CD14-positive monocyte (primary cell): ENCODE data around the gene IFFO2. TPM values are rescaled to one million over a fixed set of nuclear protein-coding genes. Genes with fewer than 3 reads are reported as not detected.

Experiments used
- DNase-seq, 3 donors: peaks; one replicate each; pipeline ENCODE4 v3.0.0-alpha.2; 2011 to 2022
- H2AFZ ChIP-seq: 2 replicates; pipeline ENCODE4 v1.6.0; 2012; ENCODE audit warnings: mild to moderate bottlenecking, low read depth, low read length, inconsistent platforms; ENCODE audit not compliant: insufficient read depth, poor library complexity, severe bottlenecking
- H3K27ac ChIP-seq, 2 donors: 1 replicate in 1 of 2; 2 replicates in 1 of 2; pipeline ENCODE4 v1.5.1; 2012 to 2013; ENCODE audit warnings: low read length in 2 of 2, control low read depth in 1 of 2, inconsistent platforms in 1 of 2, low read depth in 1 of 2, mild to moderate bottlenecking in 1 of 2
- H3K27me3 ChIP-seq, 2 donors: one replicate each; pipeline versions ENCODE4 v1.6.0 to v1.6.1; 2011 to 2013; ENCODE audit warnings: low read length in 2 of 2; ENCODE audit not compliant: control insufficient read depth in 2 of 2, insufficient read depth in 2 of 2
- H3K36me3 ChIP-seq, 2 donors: replicated peaks in 1 of 2; 1 replicate in 1 of 2; 2 replicates in 1 of 2; pipeline versions ENCODE4 v1.5.1 to v1.6.1; 2012 to 2013; ENCODE audit warnings: low read length in 2 of 2, control low read depth in 1 of 2, inconsistent platforms in 1 of 2, mild to moderate bottlenecking in 1 of 2; ENCODE audit not compliant: insufficient read depth in 2 of 2, control insufficient read depth in 1 of 2
- H3K4me1 ChIP-seq, 2 donors: 1 replicate in 1 of 2; 2 replicates in 1 of 2; pipeline versions ENCODE4 v1.5.1 to v1.6.1; 2012 to 2013; ENCODE audit warnings: low read length in 2 of 2, control low read depth in 1 of 2, inconsistent platforms in 1 of 2, mild to moderate bottlenecking in 1 of 2, moderate library complexity in 1 of 2; ENCODE audit not compliant: insufficient read depth in 2 of 2, control insufficient read depth in 1 of 2
- H3K4me2 ChIP-seq: replicated peaks from 2 replicates; pipeline ENCODE3; 2012; ENCODE audit warnings: low read length, moderate library complexity, mild to moderate bottlenecking; ENCODE audit not compliant: poor library complexity, severe bottlenecking; ENCODE audit errors: extremely low read depth
- H3K4me3 ChIP-seq, 3 experiments: fragments of 200-600 bp in 1 of 3; sonication (generic) in 1 of 3; replicated peaks in 1 of 3; 1 replicate in 2 of 3; 2 replicates in 1 of 3; pipeline ENCODE4 v1.5.1; 2011 to 2013; ENCODE audit warnings: low read length in 3 of 3, mild to moderate bottlenecking in 3 of 3, control low read depth in 2 of 3, low read depth in 2 of 3, inconsistent platforms in 1 of 3, moderate library complexity in 1 of 3
- H3K79me2 ChIP-seq: 2 replicates; pipeline ENCODE4 v1.6.0; 2012; ENCODE audit warnings: mild to moderate bottlenecking, control low read depth, inconsistent platforms, low read length, moderate library complexity; ENCODE audit not compliant: insufficient read depth
- H3K9ac ChIP-seq: 2 replicates; pipeline ENCODE4 v1.6.0; 2017; ENCODE audit warnings: low read length, mild to moderate bottlenecking; ENCODE audit not compliant: insufficient read depth, poor library complexity, severe bottlenecking
- H3K9me3 ChIP-seq, 2 donors: replicated peaks in 1 of 2; 1 replicate in 1 of 2; 2 replicates in 1 of 2; pipeline versions ENCODE4 v1.5.1 to v1.6.1; 2012 to 2013; ENCODE audit warnings: low read length in 2 of 2, control low read depth in 1 of 2; ENCODE audit not compliant: control insufficient read depth in 1 of 2, insufficient read depth in 1 of 2
- H4K20me1 ChIP-seq: 2 replicates; pipeline ENCODE4 v1.6.0; 2012; ENCODE audit warnings: mild to moderate bottlenecking, low read length, control low read depth, moderate library complexity; ENCODE audit not compliant: insufficient read depth
- H3K27ac Mint-ChIP-seq, 7 donors: one replicate each; pipeline ENCODE4 v1.8.0; 2020; ENCODE audit warnings: mild to moderate bottlenecking in 7 of 7, mixed read lengths in 7 of 7, moderate library complexity in 6 of 7, inconsistent platforms in 2 of 7
- H3K27me3 Mint-ChIP-seq, 3 donors: one replicate each; pipeline ENCODE4 v1.8.0; 2021 to 2022; ENCODE audit warnings: low read depth in 3 of 3, mild to moderate bottlenecking in 3 of 3, mixed read lengths in 3 of 3, moderate library complexity in 3 of 3, inconsistent platforms in 1 of 3
- H3K36me3 Mint-ChIP-seq, 2 donors: one replicate each; pipeline ENCODE4 v1.8.0; 2020; ENCODE audit warnings: mixed read lengths in 2 of 2, inconsistent platforms in 1 of 2, mild to moderate bottlenecking in 1 of 2
- H3K4me1 Mint-ChIP-seq: one replicate; pipeline ENCODE4 v1.8.0; 2020; ENCODE audit warnings: mild to moderate bottlenecking, mixed read lengths
- H3K4me3 Mint-ChIP-seq, 2 donors: one replicate each; pipeline ENCODE4 v1.8.0; 2020; ENCODE audit warnings: mild to moderate bottlenecking in 2 of 2, mixed read lengths in 2 of 2, moderate library complexity in 1 of 2
- H3K9me3 Mint-ChIP-seq, 7 donors: one replicate each; pipeline ENCODE4 v1.8.0; 2020 to 2022; ENCODE audit warnings: mixed read lengths in 7 of 7, mild to moderate bottlenecking in 6 of 7, moderate library complexity in 6 of 7, inconsistent platforms in 2 of 7
- CTCF ChIP-seq: fragments of 200-600 bp; IDR thresholded peaks from one replicate; pipeline ENCODE4 v1.8.0; 2022; ENCODE audit warnings: antibody characterized with exemption, mild to moderate bottlenecking
- WGBS: methylation state at CpG from one replicate; pipeline ENCODE4 v1.1.5; 2013; ENCODE audit warnings: missing lambda C conversion rate; ENCODE audit not compliant: insufficient coverage; 5-methylcytosine and 5-hydroxymethylcytosine counted together
- intact Hi-C, 2 donors: fragments of 100-400 bp; cut with micrococcal nuclease; formaldehyde crosslinking; loops; one replicate each; pipeline versions ENCODE4 v1.15.0 to v1.15.1; 2023
- polyA plus RNA-seq, 3 donors: library from polyadenylated mRNA; depleted of rRNA in 1 of 3; unstranded in 2 of 3; stranded (reverse) in 1 of 3; fragments of 300-500 nt in 2 of 3; fragments of >200 nt in 1 of 3; fragmentation: Illumina TruSeq in 2 of 3; gene quantifications; 1 replicate in 2 of 3; 2 replicates in 1 of 3; pipeline ENCODE4 v1.2.3, GENCODE V29; 2012 to 2021

The IFFO2 gene
- polyA plus RNA-seq, 3 donors, result 0.78 to 17.5 (median 0.94) TPM

- 16% methylated on average over 7 of the region's 8 CpGs for WGBS
- H3K4me3 ChIP-seq, result peak overlapping the region in 1 of 3 experiments; percentile 79
- no peaks in the 10 kb centered on the region for H3K9me3 ChIP-seq
- H3K27me3 Mint-ChIP-seq, result peaks cover 11 to 23% (median 17%) of the 10 kb centered on the region in 3 donors
- peak overlapping the region; percentile 78 to 97 for H3K27ac ChIP-seq
- DNase-seq, result peak; percentile 87 to 96 (median 87)
- TF ChIP-seq CTCF, result no peak
- peaks cover 30 to 31% of the 10 kb centered on the region in 2 donors for H3K36me3 Mint-ChIP-seq
- peaks cover 46% of the 10 kb centered on the region for H4K20me1 ChIP-seq
- peaks cover 0 to 21% of the 10 kb centered on the region in 2 donors for H3K27me3 ChIP-seq
- intact Hi-C loops, result loop anchor here in 1 of 2 donors (2.0 kb wide), 2 partner anchors 25 to 45 kb away; no protein-coding TSS in a partner anchor
- H3K4me1 ChIP-seq, result peaks cover 69 to 89% of the 10 kb centered on the region in 2 donors
- peak overlapping the region; percentile 97 to 100 (median 99) for H3K27ac Mint-ChIP-seq
- H3K9ac ChIP-seq, result peak overlapping the region; percentile 77
- H3K4me3 Mint-ChIP-seq, result peak overlapping the region; percentile 87 to 93
- H3K4me1 Mint-ChIP-seq, result peaks cover 80% of the 10 kb centered on the region
- H3K9me3 Mint-ChIP-seq, result peaks cover 0 to 7% (median 0%) of the 10 kb centered on the region in 7 donors
- peak overlapping the region; percentile 61 for H2AFZ ChIP-seq
- no peaks in the 10 kb centered on the region for H3K36me3 ChIP-seq
- peak overlapping the region; percentile 76 for H3K4me2 ChIP-seq
- H3K79me2 ChIP-seq, result peaks cover 68% of the 10 kb centered on the region
Measured at GRCh38 chr1:18951818-18952391, 4.6 kb downstream of the IFFO2 start.

DNA sequence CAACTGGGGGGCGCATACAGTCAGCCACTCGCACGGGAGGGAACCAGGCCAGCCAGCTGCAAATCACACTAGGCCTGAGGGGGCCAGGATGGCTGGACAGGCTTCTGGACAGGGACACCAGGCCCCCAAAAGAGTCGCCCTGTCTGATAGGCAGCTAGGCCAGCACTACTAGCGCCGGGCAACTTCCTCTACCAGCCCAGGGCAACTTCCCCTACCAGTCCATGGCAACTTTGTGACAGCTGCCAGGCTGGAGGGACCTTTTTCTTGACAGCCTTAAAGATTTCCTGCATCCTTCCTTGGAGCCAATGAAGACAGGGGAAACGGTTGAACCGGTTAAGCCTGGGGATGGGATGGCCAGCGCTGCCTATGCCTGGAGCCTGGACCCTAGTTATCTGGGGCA lies 5.1 kb downstream of the IFFO2 start:
- peaks cover 81% of the 10 kb centered on the region for H3K4me1 Mint-ChIP-seq
- H3K36me3 Mint-ChIP-seq, result peaks cover 30 to 31% of the 10 kb centered on the region in 2 donors
- H3K79me2 ChIP-seq, result peaks cover 73% of the 10 kb centered on the region
- peak overlapping the region; percentile 61 for H2AFZ ChIP-seq
- H3K4me2 ChIP-seq, result peak overlapping the region; percentile 76
- peak overlapping the region; percentile 97 to 100 (median 99) for H3K27ac Mint-ChIP-seq
- no peak for TF ChIP-seq CTCF
- intact Hi-C loops, result loop anchor here in 1 of 2 donors (2.0 kb wide), 1 partner anchor 45 kb away; no protein-coding TSS in a partner anchor
- H3K9me3 Mint-ChIP-seq, result peaks cover 0 to 7% (median 0%) of the 10 kb centered on the region in 7 donors
- H3K27ac ChIP-seq, result peak overlapping the region; percentile 78 to 97
- H3K4me1 ChIP-seq, result peaks cover 70 to 90% of the 10 kb centered on the region in 2 donors
- H3K36me3 ChIP-seq, result no peaks in the 10 kb centered on the region
- WGBS, result 18% methylated on average over 7 of the region's 9 CpGs
- no peaks in the 10 kb centered on the region for H3K9me3 ChIP-seq
- peaks cover 48% of the 10 kb centered on the region for H4K20me1 ChIP-seq
- H3K4me3 Mint-ChIP-seq, result peak overlapping the region; percentile 87 to 93
- peaks cover 9 to 21% (median 17%) of the 10 kb centered on the region in 3 donors for H3K27me3 Mint-ChIP-seq
- peak overlapping the region; percentile 77 for H3K9ac ChIP-seq
- DNase-seq, result peak; percentile 70 to 88 (median 83)
- peaks cover 0 to 21% of the 10 kb centered on the region in 2 donors for H3K27me3 ChIP-seq
- H3K4me3 ChIP-seq, result peak overlapping the region in 2 of 3 experiments; percentile 64 to 79
